HepG2 (cell line): ENCODE data around the gene SYNJ2.

Experiments
- FOXA1 ChIP-seq, 2 experiments: fragments of 450-650 bp in 1 of 2; sonication (generic) in 1 of 2; formaldehyde crosslinking in 1 of 2; IDR thresholded peaks; 2 replicates each; pipeline versions ENCODE4 v1.4.0 to v1.6.1; 2016 to 2020; ENCODE audit warnings: missing genetic modification reagents in 1 of 2
- RFX5 ChIP-seq: IDR thresholded peaks from 2 replicates; pipeline ENCODE4 v1.6.1; 2011; ENCODE audit warnings: low read depth, low read length, improper control_type of control experiment
- ZNF549 ChIP-seq: sonication (generic); formaldehyde crosslinking; IDR thresholded peaks from 2 replicates; pipeline ENCODE4 v1.5.0; 2020; ENCODE audit warnings: missing genetic modification reagents
- TF ChIP-seq, protein P1 (sequence below): sonication (generic); formaldehyde crosslinking; IDR thresholded peaks from 2 replicates; pipeline ENCODE4 v1.5.0; 2020; ENCODE audit warnings: mild to moderate bottlenecking, missing genetic modification reagents, moderate library complexity

DNA sequence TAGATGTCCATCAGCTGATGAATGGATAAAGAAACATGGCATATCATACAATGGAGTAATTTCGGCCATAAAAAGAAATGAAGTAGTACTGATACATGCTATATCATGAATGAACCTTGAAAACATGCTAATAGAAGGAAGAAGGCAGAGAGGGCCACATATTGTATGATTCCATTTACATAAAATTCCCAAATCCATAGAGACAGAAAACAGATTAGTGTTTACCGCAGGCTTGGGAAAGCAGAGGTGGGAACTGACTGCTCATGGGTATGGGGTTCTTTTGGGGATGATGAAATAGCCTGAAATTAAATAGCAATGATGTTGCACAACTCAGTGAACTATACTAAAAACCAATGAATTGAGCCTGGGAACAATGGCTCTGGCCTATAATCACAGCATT is 128.1 kb downstream of the SYNJ2 start:
- TF ChIP-seq, protein P1, sequence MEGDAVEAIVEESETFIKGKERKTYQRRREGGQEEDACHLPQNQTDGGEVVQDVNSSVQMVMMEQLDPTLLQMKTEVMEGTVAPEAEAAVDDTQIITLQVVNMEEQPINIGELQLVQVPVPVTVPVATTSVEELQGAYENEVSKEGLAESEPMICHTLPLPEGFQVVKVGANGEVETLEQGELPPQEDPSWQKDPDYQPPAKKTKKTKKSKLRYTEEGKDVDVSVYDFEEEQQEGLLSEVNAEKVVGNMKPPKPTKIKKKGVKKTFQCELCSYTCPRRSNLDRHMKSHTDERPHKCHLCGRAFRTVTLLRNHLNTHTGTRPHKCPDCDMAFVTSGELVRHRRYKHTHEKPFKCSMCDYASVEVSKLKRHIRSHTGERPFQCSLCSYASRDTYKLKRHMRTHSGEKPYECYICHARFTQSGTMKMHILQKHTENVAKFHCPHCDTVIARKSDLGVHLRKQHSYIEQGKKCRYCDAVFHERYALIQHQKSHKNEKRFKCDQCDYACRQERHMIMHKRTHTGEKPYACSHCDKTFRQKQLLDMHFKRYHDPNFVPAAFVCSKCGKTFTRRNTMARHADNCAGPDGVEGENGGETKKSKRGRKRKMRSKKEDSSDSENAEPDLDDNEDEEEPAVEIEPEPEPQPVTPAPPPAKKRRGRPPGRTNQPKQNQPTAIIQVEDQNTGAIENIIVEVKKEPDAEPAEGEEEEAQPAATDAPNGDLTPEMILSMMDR (CRISPR knock-in tag), result no peak
- TF ChIP-seq RFX5 (no peak), FOXA1 (IDR thresholded peaks at IDR 0.05) (no peak), FOXA1 (CRISPR knock-in tag; IDR thresholded peaks at IDR 0.05) (no peak), ZNF549 (CRISPR knock-in tag) (no peak)
